Upper lobe of left lung (tissue), 4 donors: ENCODE data around the gene TPRA1.

Experiments
- CTCF ChIP-seq, 6 experiments: fragments of 450-650 bp in 4 of 6; fragments of 200-600 bp in 2 of 6; sonication (generic) in 2 of 6; IDR thresholded peaks; one replicate each; pipeline ENCODE4 v1.5.1; 2016 to 2019; ENCODE audit warnings: antibody characterized with exemption in 6 of 6
- POLR2A ChIP-seq, 4 donors: fragments of 450-650 bp; IDR thresholded peaks; one replicate each; pipeline ENCODE4 v1.5.1; 2016 to 2017; ENCODE audit warnings: antibody characterized with exemption in 4 of 4, mild to moderate bottlenecking in 2 of 4
- POLR2AphosphoS5 ChIP-seq, 2 donors: sonication (generic); formaldehyde crosslinking; IDR thresholded peaks; one replicate each; pipeline ENCODE4 v1.5.1; 2017; ENCODE audit warnings: antibody characterized with exemption in 2 of 2

DNA sequence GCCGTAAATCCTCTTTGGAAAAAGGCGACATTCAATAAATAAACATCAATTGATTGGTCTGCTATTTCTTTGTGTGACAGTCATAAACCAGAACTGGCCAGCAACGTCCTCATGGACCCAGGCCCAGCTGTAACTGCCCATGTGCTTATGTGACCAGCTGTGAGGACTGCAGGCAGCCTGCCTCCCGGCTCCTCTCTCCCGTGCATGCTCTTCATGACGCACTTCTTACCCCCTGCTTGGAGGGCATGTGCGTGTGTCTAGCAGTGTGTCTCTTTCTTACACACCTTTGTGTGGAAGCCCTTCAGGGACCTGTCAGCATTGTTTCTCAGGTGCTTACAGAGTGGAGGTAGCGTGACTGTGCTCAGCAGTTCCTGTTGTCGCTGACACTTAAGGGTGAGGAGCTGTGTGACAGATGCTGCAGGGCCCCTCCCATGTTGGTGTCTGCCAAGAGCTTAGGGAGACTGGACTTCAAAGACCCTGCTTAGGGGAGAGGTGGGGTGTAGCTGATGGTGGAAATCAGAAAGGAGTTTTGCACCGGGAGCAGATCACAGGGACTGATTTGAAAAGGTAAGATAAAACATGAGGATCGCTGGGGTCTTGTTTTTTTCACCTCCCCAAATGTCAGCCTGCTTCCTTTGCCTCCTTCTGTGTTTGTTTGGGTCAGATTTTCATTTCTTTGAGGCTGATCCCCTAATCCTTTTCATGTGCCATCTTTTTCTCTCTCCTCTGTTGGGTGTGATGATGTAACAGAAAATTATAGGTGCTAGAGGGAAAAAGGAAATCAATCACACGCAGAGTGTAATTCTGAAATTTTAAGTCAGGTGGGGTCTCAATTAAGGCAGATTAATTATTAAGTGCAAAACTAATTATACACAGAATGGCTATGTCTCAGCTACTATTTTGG lies 40.5 kb upstream of the TPRA1 start:
- TF ChIP-seq POLR2AphosphoS5 (IDR thresholded peaks at IDR 0.05) (no peak), CTCF (IDR thresholded peaks at IDR 0.05) (no peak), POLR2A (IDR thresholded peaks at IDR 0.05) (no peak)
